Bronchial epithelial cell (primary cell): ENCODE measurements around the gene BCOR. TPM values are rescaled to one million over a fixed set of nuclear protein-coding genes. Genes with fewer than 3 reads are reported as not detected.

Experiments
- DNase-seq: peaks from one replicate; pipeline ENCODE4 v3.0.0-alpha.2; 2010; ENCODE audit warnings: low read depth
- FAIRE-seq: peaks from 2 replicates; lab custom pipeline; 2011; peaks lifted over from hg19 to GRCh38; lab: Jason Lieb, UNC
- H3K27me3 ChIP-seq: 2 replicates; pipeline ENCODE4 v1.5.1; 2011; ENCODE audit warnings: low read length; ENCODE audit not compliant: control insufficient read depth, insufficient read depth
- H3K36me3 ChIP-seq: 2 replicates; pipeline ENCODE4 v1.5.1; 2011; ENCODE audit warnings: low read length; ENCODE audit not compliant: control insufficient read depth, insufficient read depth
- H3K4me3 ChIP-seq: 2 replicates; pipeline ENCODE4 v1.5.1; 2011; ENCODE audit warnings: mild to moderate bottlenecking, low read depth, low read length, control low read depth
- CTCF ChIP-seq: IDR thresholded peaks from 2 replicates; pipeline ENCODE4 v1.5.1; 2011; ENCODE audit warnings: mild to moderate bottlenecking, moderate library complexity, low read length, control low read depth, inconsistent platforms; ENCODE audit not compliant: insufficient read depth, severe bottlenecking
- total RNA-seq: library from RNA; depleted of rRNA; stranded (reverse); fragments of >200 nt; gene quantifications from 2 replicates; pipeline ENCODE4 v1.2.1, GENCODE V29; 2014

The BCOR gene
- total RNA-seq, 1 donor from 2014 or later, result 6.1 TPM

DNA sequence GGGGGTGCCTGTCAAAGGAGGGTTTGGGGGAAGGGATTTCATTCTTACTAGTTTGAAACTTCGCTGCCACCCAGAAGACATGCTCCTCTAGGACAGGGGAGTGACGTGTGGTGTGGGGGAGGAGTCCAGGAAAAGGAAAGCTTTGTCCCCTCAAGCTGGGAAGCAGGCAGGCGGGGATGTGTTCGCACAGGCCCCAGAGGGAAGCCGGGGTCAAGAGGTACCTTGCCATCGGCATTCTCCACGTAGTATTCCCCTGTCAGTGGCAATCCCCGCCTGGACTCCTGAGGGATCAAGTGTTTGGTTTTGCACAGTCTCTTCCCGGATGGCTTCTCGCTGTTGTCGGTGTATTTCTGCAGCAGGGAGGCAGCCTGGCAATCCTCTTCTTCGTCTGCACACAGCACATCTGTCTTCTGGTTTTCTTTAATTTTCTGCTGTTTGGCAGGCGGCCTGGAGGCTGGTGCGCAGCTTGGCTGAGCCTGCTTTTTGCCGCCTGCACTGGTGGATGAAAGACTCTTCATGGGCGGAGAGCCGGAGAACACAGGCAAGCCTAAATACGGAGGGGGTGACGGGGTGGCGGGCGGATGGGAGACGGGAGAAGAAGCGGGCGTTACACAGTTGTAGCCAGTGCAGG lies 35.1 kb downstream of the BCOR start:
- Histone ChIP-seq H3K36me3 (peaks cover 6% of the 10 kb centered on the region), H3K4me3 (no peak overlapping the region), H3K27me3 (no peaks in the 10 kb centered on the region)
- FAIRE-seq, result no peak
- DNase-seq, result peak; percentile 65
- no peak for TF ChIP-seq CTCF

GRCh38 chrX:40061871-40062524 lies 35.8 kb downstream of the BCOR start:
- DNase-seq (peak; percentile 37), FAIRE-seq (no peak)
- H3K27me3 ChIP-seq, result no peaks in the 10 kb centered on the region
- H3K36me3 ChIP-seq, result peaks cover 7% of the 10 kb centered on the region
- no peak overlapping the region for H3K4me3 ChIP-seq
- TF ChIP-seq CTCF, result no peak

DNA sequence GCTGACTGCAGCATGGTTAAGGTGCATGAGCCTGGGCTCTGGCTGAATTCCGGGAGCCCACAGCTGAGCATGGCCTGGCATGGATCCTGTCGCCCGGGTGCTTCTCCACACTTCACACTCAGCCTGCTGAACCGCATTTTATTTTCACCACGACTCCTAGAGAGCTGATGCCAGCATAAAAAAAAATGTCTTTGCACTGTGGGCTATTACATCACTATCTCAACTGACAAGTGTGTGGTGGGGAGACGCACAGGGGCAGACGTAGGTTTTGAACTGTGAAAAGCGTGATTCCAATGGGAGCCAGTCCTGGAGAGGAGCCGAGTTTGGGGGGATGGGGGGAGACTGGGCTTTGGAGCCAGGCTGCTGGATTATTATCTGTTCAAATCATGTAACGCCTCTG lies 36.8 kb downstream of the BCOR start:
- FAIRE-seq (no peak), DNase-seq (no peak)
- TF ChIP-seq CTCF, result no peak
- H3K36me3 ChIP-seq, result peaks cover 8% of the 10 kb centered on the region
- H3K27me3 ChIP-seq, result no peaks in the 10 kb centered on the region
- no peak overlapping the region for H3K4me3 ChIP-seq

- no peak for FAIRE-seq
- no peaks in the 10 kb centered on the region for H3K27me3 ChIP-seq
- DNase-seq, result no peak
- no peak for TF ChIP-seq CTCF
- H3K36me3 ChIP-seq, result peaks cover 7% of the 10 kb centered on the region
- H3K4me3 ChIP-seq, result no peak overlapping the region
These were observed 37.4 kb downstream of the BCOR start for GRCh38 chrX:40060356-40060845.

- FAIRE-seq, result no peak
- TF ChIP-seq CTCF, result no peak
- DNase-seq, result no peak
- H3K4me3 ChIP-seq, result no peak overlapping the region
- peaks cover 10% of the 10 kb centered on the region for H3K36me3 ChIP-seq
- H3K27me3 ChIP-seq, result no peaks in the 10 kb centered on the region
These were observed 39.0 kb downstream of the BCOR start for GRCh38 chrX:40058719-40059118.
